H7 (cell line): Measurements from ENCODE around the gene S100A13. TPM values are rescaled to one million over a fixed set of nuclear protein-coding genes. Genes with fewer than 3 reads are reported as not detected.
A peak's percentile ranks its signal among the peaks of the same experiment; 100 is the strongest.

ENCODE experiments used
- DNase-seq: peaks from one replicate; pipeline ENCODE4 v3.0.0; 2012
- H3K27me3 ChIP-seq: 2 replicates; pipeline ENCODE4 v1.6.0; 2011; ENCODE audit warnings: mild to moderate bottlenecking, low read length; ENCODE audit not compliant: control insufficient read depth, insufficient read depth
- H3K36me3 ChIP-seq: replicated peaks from 2 replicates; pipeline ENCODE4 v1.5.1; 2011; ENCODE audit warnings: low read length; ENCODE audit not compliant: control insufficient read depth, insufficient read depth
- H3K4me3 ChIP-seq: 2 replicates; pipeline ENCODE4 v1.5.1; 2011; ENCODE audit warnings: low read depth, mild to moderate bottlenecking, control low read depth, low read length, moderate library complexity; ENCODE audit not compliant: insufficient read depth
- total RNA-seq: library from RNA; depleted of rRNA; stranded (reverse); fragments of >200 nt; shearing (Covaris generic); gene quantifications from 2 replicates; pipeline ENCODE4 v1.2.3, GENCODE V29; 2014

S100A13 gene
- total RNA-seq, 1 experiment from 2014 or later = 93.2 TPM

- no peak overlapping the region for H3K4me3 ChIP-seq
- no peak for DNase-seq
- H3K27me3 ChIP-seq = no peaks in the 10 kb centered on the region
- peaks cover 55% of the 10 kb centered on the region for H3K36me3 ChIP-seq
Observed at GRCh38 chr1:153639280-153639679, 12.0 kb upstream of the S100A13 start.

GRCh38 chr1:153638261-153638660, 11.0 kb upstream of the S100A13 start:
- H3K27me3 ChIP-seq = no peaks in the 10 kb centered on the region
- H3K4me3 ChIP-seq = no peak overlapping the region
- peaks cover 48% of the 10 kb centered on the region for H3K36me3 ChIP-seq
- DNase-seq = no peak

- H3K27me3 ChIP-seq = no peaks in the 10 kb centered on the region
- DNase-seq = no peak
- peaks cover 35% of the 10 kb centered on the region for H3K36me3 ChIP-seq
- H3K4me3 ChIP-seq = no peak overlapping the region
Observed at GRCh38 chr1:153636312-153636711, 9.0 kb upstream of the S100A13 start.

GRCh38 chr1:153635872-153636271, 8.6 kb upstream of the S100A13 start:
- Histone ChIP-seq H3K4me3 (no peak overlapping the region), H3K27me3 (no peaks in the 10 kb centered on the region), H3K36me3 (peaks cover 33% of the 10 kb centered on the region)
- DNase-seq = no peak

GRCh38 chr1:153633754-153634665, 6.7 kb upstream of the S100A13 start, which contains the start of gene CHTOP:
TSS of gene CHTOP (plus strand) at chr1:153634066. CDS start at chr1:153636589, 2,523 bp downstream.
- DNase-seq = peak; percentile 98
- Histone ChIP-seq H3K4me3 (peak within 1 kb of the TSS; percentile 100), H3K27me3 (no peaks in the 10 kb centered on the region), H3K36me3 (peaks cover 22% of the 10 kb centered on the region)

GRCh38 chr1:153633161-153633753, 6.0 kb upstream of the S100A13 start:
- peaks cover 19% of the 10 kb centered on the region for H3K36me3 ChIP-seq
- DNase-seq = no peak
- peak overlapping the region; percentile 26 for H3K4me3 ChIP-seq
- no peaks in the 10 kb centered on the region for H3K27me3 ChIP-seq

- Histone ChIP-seq H3K36me3 (peaks cover 5% of the 10 kb centered on the region), H3K27me3 (no peaks in the 10 kb centered on the region), H3K4me3 (no peak overlapping the region)
- no peak for DNase-seq
Observed at GRCh38 chr1:153631047-153632022, 4.0 kb upstream of the S100A13 start.

GRCh38 chr1:153630384-153630783, 3.1 kb upstream of the S100A13 start:
- DNase-seq = no peak
- no peaks in the 10 kb centered on the region for H3K27me3 ChIP-seq

GRCh38 chr1:153629971-153630370, 2.7 kb upstream of the S100A13 start:
- peaks cover 1% of the 10 kb centered on the region; the same call in 1 of the 2 replicates for H3K36me3 ChIP-seq
- no peak for DNase-seq
- no peaks in the 10 kb centered on the region for H3K27me3 ChIP-seq
- H3K4me3 ChIP-seq = no peak overlapping the region

More at GRCh38 chr1:153630384-153630783, 3.1 kb upstream of the S100A13 start:
- Histone ChIP-seq H3K4me3 (no peak overlapping the region), H3K36me3 (peaks cover 1% of the 10 kb centered on the region; the same call in 1 of the 2 replicates)

GRCh38 chr1:153629343-153629665, 2.0 kb upstream of the S100A13 start:
- Histone ChIP-seq H3K4me3 (no peak overlapping the region), H3K36me3 (peaks cover 1% of the 10 kb centered on the region; the same call in 1 of the 2 replicates), H3K27me3 (no peaks in the 10 kb centered on the region)
- DNase-seq = no peak

- H3K36me3 ChIP-seq = peaks cover 1% of the 10 kb centered on the region; the same call in 1 of the 2 replicates
- no peak overlapping the region for H3K4me3 ChIP-seq
- no peaks in the 10 kb centered on the region for H3K27me3 ChIP-seq
- DNase-seq = peak; percentile 37
Observed at GRCh38 chr1:153628638-153629342, 1.5 kb upstream of the S100A13 start.

GRCh38 chr1:153627715-153628626, 666 bp upstream of the S100A13 start, which contains the start of gene S100A1:
TSS of gene S100A1 (plus strand) at chr1:153628434. CDS start at chr1:153630522, 2,088 bp downstream.
- peak; percentile 54 for DNase-seq
- Histone ChIP-seq H3K36me3 (peaks cover 1% of the 10 kb centered on the region; the same call in 1 of the 2 replicates), H3K27me3 (no peaks in the 10 kb centered on the region), H3K4me3 (peak within 1 kb of the TSS; percentile 60)

- DNase-seq = no peak
- Histone ChIP-seq H3K36me3 (no peaks in the 10 kb centered on the region; the same call in 1 of the 2 replicates), H3K4me3 (peak overlapping the region; percentile 60), H3K27me3 (no peaks in the 10 kb centered on the region)
Observed at GRCh38 chr1:153626477-153626903, 815 bp downstream of the S100A13 start.
